ENCODE data around the gene FRMD4A.

FRMD4A gene

DNA sequence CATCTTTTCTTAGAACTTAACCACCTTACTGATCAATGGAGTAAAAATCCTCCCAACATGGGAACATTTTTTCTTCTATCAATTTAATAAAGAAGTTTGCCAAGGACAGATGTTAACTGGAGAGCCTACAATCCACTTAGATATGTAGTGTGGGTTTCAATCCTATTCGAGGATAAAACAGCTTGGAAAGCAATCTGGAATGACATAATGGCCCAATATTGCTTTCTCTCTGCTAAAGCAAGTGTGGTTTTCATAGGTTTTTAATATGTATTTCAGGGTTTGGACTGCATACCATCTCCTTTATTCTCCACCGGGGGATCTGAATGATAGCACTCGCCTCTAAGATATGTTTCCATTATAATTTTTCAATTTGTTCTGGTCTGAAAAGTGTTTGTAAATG lies 594.2 kb downstream of the FRMD4A start:
- TF ChIP-seq POLR2AphosphoS5 (IDR thresholded peaks at IDR 0.05; ENCODE audit: low read depth, low read length) = no peak
- TF ChIP-seq POLR2A (IDR thresholded peaks at IDR 0.05; ENCODE audit: low read depth, low read length) = no peak
- no peak for TF ChIP-seq TAF1 (IDR thresholded peaks at IDR 0.05; ENCODE audit: borderline replicate concordance, low read depth, low read length)
- DNase-seq (ENCODE audit: insufficient read length) (no peak), FAIRE-seq (no peak)

- FAIRE-seq (no peak), DNase-seq (ENCODE audit: insufficient read length) (no peak)
- TF ChIP-seq POLR2AphosphoS5 (IDR thresholded peaks at IDR 0.05; ENCODE audit: low read depth, low read length) = no peak
Measured at GRCh38 chr10:13734151-13734550, 596.6 kb downstream of the FRMD4A start.

DNA sequence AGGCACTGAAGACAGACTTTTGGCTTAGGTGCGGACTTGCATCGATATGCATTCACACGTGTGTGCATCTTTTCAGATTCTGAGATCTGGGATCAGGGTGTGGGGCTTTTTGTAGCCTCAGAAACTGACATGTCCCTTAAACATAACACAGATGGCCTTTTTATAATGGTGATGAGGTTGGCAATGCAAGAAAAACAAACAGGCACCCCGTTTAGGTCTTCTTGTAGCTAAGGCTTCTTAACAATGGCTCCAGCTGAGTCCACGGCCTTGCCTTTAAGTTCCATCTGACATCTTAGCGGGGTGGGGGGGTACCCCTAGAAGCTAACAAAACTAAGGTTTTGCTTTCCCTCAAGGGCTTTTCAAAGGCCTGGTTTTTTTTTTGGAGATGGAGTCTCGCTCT lies 597.7 kb downstream of the FRMD4A start:
- FAIRE-seq (no peak), DNase-seq (ENCODE audit: insufficient read length) (no peak)
- TF ChIP-seq POLR2AphosphoS5 (IDR thresholded peaks at IDR 0.05; ENCODE audit: low read depth, low read length) (no peak), POLR2A (IDR thresholded peaks at IDR 0.05; ENCODE audit: low read depth, low read length) (no peak), TAF1 (IDR thresholded peaks at IDR 0.05; ENCODE audit: borderline replicate concordance, low read depth, low read length) (no peak)

DNA sequence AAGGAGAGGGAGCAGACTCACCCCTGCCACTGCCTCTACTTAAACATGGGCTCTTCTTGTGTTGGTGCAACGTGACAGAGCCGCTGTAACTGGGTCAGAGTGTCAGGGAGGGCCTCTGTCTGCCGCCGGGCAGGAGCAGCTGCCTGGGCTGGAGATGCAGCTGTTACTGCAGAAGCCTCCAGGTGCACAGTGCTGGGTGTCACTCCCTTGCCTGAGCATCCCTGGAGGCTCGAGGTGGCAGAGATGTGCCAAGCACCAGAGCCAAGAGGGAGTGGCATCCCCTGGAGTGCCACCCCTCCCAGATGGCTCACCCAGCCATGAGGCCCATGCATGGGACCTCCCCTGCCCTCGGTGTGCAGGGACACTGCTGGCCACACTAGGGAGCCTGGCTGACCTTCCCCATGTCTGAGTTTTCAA lies 598.3 kb downstream of the FRMD4A start:
- no peak for DNase-seq (ENCODE audit: insufficient read length)
- TF ChIP-seq POLR2AphosphoS5 (IDR thresholded peaks at IDR 0.05; ENCODE audit: low read depth, low read length) (no peak), POLR2A (IDR thresholded peaks at IDR 0.05; ENCODE audit: low read depth, low read length) (no peak)
- no peak for FAIRE-seq

DNA sequence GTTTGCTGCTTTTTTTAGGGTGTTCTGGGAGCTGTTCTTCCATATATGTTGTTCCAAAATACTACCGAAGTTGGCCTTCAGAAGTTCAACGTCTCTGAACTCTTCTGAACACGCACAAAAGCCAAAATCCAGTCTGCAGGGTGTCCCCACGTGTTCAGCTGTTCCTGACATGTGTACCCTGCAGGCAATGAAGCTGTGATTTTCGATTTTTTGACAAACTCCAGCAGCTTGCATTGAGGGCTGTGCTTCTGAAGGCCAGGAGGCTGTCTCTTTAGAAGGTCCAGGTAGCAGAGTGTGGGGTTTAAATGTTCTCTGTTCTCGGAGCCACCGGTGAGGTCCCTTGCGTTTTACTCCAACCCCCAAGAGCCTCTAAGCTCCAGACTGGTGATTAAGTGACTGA lies 598.9 kb downstream of the FRMD4A start:
- no peak for DNase-seq (ENCODE audit: insufficient read length)
- FAIRE-seq = no peak
- TF ChIP-seq POLR2A (IDR thresholded peaks at IDR 0.05; ENCODE audit: low read depth, low read length) (no peak), POLR2AphosphoS5 (IDR thresholded peaks at IDR 0.05; ENCODE audit: low read depth, low read length) (no peak), TAF1 (IDR thresholded peaks at IDR 0.05; ENCODE audit: borderline replicate concordance, low read depth, low read length) (no peak)

DNA sequence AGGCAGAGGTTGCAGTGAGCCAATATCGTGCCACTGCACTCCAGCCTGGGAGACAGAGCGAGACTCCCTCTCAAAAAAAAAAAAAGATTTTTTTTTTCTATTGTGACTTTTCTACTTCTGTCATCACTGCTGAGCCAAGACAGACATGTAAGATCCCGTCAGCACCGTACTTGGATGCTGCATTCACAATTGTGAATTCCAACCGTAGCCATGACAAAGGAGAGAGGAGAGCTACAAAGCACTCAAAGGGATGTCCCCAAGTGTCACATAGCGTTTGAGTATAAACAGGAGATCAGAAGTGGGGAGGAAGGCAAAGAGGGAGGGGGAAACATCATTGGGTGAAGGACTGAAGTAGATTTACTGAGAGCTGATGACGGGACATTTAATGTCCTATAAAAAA lies 599.8 kb downstream of the FRMD4A start:
- FAIRE-seq (no peak), DNase-seq (ENCODE audit: insufficient read length) (no peak)
- TF ChIP-seq TAF1 (IDR thresholded peaks at IDR 0.05; ENCODE audit: borderline replicate concordance, low read depth, low read length) (no peak), POLR2A (IDR thresholded peaks at IDR 0.05; ENCODE audit: low read depth, low read length) (no peak), POLR2AphosphoS5 (IDR thresholded peaks at IDR 0.05; ENCODE audit: low read depth, low read length) (no peak)

DNA sequence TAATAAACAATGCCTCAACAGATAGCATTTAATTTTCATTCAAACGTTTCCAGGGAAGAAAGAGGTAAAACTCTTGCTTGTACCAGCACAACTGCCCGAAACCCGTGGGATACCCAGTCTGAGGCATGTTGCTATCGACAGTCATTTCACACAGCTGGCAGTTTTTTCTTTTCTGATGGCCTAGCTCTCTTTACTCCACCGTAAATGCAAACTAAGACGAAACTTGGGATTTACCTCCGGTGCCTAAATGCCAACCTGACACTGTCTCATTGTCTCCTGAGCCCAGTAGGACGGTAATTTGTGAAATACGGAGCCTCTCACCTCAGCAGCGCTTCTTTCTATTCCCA lies 600.4 kb downstream of the FRMD4A start:
- TF ChIP-seq POLR2AphosphoS5 (IDR thresholded peaks at IDR 0.05; ENCODE audit: low read depth, low read length) (no peak), POLR2A (IDR thresholded peaks at IDR 0.05; ENCODE audit: low read depth, low read length) (no peak), TAF1 (IDR thresholded peaks at IDR 0.05; ENCODE audit: borderline replicate concordance, low read depth, low read length) (no peak)
- DNase-seq (ENCODE audit: insufficient read length) (no peak), FAIRE-seq (no peak)

DNA sequence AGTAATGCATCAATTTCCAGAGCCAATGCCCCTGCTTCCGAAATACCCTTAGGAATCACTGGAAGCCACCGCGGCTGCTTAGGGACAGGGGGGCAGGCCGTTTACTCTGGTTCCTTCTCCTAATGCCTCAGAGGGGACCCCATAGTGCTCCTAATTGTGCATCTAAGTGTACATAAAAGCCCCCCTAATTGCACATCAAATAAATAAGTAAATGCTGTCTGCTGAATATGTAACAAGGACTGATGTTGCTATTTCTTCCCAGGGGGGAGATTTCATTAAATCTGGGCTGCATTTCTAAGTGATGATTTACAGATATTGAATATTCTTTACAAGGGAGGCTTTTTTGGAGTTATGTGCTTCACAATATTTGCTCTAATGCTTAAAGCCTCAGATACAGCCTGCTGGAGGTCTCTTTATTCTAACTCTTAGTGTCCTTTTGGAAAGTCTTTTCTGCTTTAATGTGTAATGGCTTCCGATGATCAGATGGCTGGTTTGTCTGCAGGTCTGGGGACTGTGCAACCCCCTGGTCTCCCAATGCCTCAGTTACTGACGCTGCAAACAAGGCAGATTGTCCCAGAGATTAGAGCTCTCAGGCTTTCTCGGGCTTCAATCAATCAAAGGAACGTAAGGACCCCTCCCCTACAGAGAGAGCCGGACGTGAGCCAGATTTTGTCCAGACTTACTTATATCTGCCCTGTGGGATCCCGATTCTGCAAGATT lies 601.0 kb downstream of the FRMD4A start:
- no peak for FAIRE-seq
- DNase-seq (ENCODE audit: insufficient read length) = no peak
- TF ChIP-seq TAF1 (IDR thresholded peaks at IDR 0.05; ENCODE audit: borderline replicate concordance, low read depth, low read length) (no peak), POLR2A (IDR thresholded peaks at IDR 0.05; ENCODE audit: low read depth, low read length) (no peak), POLR2AphosphoS5 (IDR thresholded peaks at IDR 0.05; ENCODE audit: low read depth, low read length) (no peak)

DNA sequence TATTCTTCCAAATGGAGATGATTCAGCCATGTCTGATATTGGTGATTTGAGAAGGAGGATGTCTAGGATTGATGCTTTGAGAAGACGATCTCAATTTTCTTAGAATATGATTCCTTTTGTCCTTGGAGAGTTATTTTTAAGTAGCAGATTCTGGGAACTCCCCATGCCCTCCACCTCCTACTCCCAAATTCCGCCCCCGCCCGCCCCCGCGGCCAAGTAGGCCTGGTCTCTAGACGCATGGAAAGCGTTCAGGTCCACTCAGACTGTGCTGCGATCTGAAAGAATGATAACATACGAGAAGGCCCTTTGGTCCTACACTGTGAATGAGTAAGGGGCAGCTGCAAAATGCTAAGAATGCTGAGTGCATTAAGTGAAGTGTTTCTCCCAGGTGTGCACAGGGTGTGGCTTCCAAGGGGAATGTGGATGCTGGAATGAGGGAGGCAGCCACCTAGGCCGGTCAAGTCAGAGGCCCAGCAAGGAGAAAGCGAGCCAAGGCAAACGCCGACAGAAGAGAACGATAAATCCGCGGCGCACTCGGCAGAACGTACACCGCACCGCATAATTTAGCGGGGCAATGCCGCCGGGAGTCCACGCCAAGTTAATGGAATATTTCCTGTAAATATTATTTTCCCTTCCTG lies 601.7 kb downstream of the FRMD4A start:
- FAIRE-seq = no peak
- no peak for TF ChIP-seq POLR2AphosphoS5 (IDR thresholded peaks at IDR 0.05; ENCODE audit: low read depth, low read length)
- TF ChIP-seq TAF1 (IDR thresholded peaks at IDR 0.05; ENCODE audit: borderline replicate concordance, low read depth, low read length) = no peak
- no peak for TF ChIP-seq POLR2A (IDR thresholded peaks at IDR 0.05; ENCODE audit: low read depth, low read length)
- no peak for DNase-seq (ENCODE audit: insufficient read length)

- DNase-seq (ENCODE audit: insufficient read length) (no peak), FAIRE-seq (no peak)
- TF ChIP-seq TAF1 (IDR thresholded peaks at IDR 0.05; ENCODE audit: borderline replicate concordance, low read depth, low read length) (no peak), POLR2AphosphoS5 (IDR thresholded peaks at IDR 0.05; ENCODE audit: low read depth, low read length) (no peak), POLR2A (IDR thresholded peaks at IDR 0.05; ENCODE audit: low read depth, low read length) (no peak)
Measured at GRCh38 chr10:13725594-13725993, 605.1 kb downstream of the FRMD4A start.

DNA sequence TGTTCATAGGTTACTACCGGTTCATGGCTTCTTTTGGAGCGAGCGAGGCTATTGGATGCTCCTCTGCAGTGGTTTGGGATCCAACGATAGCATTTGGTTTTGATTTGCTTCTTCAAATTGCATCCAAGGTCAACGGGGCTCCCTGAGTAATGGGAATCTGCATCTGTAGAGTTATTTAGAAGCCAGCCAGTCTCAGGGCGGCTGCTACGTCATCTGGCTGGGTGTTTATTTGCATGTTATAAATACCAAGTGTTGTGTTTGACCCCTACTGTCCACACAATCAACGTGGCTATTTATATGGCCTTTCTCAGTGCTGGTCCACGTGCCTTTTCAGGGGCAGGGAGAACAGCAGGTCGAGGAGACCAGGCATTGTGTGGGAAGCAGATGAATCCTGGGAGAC lies 606.2 kb downstream of the FRMD4A start:
- DNase-seq (ENCODE audit: insufficient read length) = no peak
- peak; percentile 62 for FAIRE-seq
- TF ChIP-seq POLR2A (IDR thresholded peaks at IDR 0.05; ENCODE audit: low read depth, low read length) (no peak), POLR2AphosphoS5 (IDR thresholded peaks at IDR 0.05; ENCODE audit: low read depth, low read length) (no peak), TAF1 (IDR thresholded peaks at IDR 0.05; ENCODE audit: borderline replicate concordance, low read depth, low read length) (no peak)

All from GM12892 (cell line).